Mammary epithelial cell (primary cell): ENCODE data around the gene CCDC184.

Experiments
- EZH2 ChIP-seq: IDR thresholded peaks from 2 replicates; pipeline ENCODE4 v1.6.1; 2012; ENCODE audit warnings: low read length, inconsistent platforms, borderline replicate concordance
- TF ChIP-seq, protein P1 (sequence below), 2 donors: IDR thresholded peaks in 1 of 2; conservative IDR thresholded peaks in 1 of 2; 2 replicates each; pipeline ENCODE4 v1.5.1; 2011 to 2012; ENCODE audit warnings: inconsistent platforms in 2 of 2, low read length in 2 of 2, mild to moderate bottlenecking in 2 of 2, control low read depth in 1 of 2, low read depth in 1 of 2; ENCODE audit not compliant: insufficient read depth in 1 of 2; ENCODE audit errors: extremely low read depth in 1 of 2

DNA sequence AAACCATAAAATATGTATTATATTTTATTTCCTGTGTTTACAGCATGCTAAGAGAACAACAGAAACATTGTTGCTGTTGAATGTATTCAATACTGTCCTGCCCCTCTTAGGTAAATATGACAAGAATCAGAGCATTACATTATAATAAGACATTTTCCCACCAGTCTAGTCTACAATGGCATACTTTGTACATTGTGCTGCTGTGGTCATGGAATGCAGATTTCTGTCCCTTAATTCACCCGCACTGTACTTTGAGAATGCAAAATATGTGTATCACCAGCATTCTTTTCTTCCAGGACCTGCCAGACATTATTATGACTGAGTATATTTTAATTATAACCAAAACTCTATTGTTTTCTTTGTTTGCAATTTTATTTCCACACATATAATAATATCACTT is 36.2 kb downstream of the CCDC184 start:
- TF ChIP-seq, protein P1, sequence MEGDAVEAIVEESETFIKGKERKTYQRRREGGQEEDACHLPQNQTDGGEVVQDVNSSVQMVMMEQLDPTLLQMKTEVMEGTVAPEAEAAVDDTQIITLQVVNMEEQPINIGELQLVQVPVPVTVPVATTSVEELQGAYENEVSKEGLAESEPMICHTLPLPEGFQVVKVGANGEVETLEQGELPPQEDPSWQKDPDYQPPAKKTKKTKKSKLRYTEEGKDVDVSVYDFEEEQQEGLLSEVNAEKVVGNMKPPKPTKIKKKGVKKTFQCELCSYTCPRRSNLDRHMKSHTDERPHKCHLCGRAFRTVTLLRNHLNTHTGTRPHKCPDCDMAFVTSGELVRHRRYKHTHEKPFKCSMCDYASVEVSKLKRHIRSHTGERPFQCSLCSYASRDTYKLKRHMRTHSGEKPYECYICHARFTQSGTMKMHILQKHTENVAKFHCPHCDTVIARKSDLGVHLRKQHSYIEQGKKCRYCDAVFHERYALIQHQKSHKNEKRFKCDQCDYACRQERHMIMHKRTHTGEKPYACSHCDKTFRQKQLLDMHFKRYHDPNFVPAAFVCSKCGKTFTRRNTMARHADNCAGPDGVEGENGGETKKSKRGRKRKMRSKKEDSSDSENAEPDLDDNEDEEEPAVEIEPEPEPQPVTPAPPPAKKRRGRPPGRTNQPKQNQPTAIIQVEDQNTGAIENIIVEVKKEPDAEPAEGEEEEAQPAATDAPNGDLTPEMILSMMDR (conservative IDR thresholded peaks at IDR 0.05 in 1 of 2, IDR thresholded peaks at IDR 0.05 in 1 of 2; ENCODE audit: extremely low read depth in 1 of 2, insufficient read depth in 1 of 2, low read depth in 1 of 2, low read length in 2 of 2): no peak
- TF ChIP-seq EZH2: no peak
